GM21737 (cell line): Measurements from ENCODE around the gene ACAN.

ENCODE experiments used
- ATAC-seq: cut with Tn5 transposase; IDR thresholded peaks from one replicate; pipeline ENCODE4 v1.9.1; 2021; ENCODE audit warnings: mild to moderate bottlenecking, moderate library complexity; ENCODE audit not compliant: unreplicated experiment

ACAN gene

GRCh38 chr15:88800738-88801137, 2.5 kb upstream of the ACAN start:
- no peak for ATAC-seq

DNA sequence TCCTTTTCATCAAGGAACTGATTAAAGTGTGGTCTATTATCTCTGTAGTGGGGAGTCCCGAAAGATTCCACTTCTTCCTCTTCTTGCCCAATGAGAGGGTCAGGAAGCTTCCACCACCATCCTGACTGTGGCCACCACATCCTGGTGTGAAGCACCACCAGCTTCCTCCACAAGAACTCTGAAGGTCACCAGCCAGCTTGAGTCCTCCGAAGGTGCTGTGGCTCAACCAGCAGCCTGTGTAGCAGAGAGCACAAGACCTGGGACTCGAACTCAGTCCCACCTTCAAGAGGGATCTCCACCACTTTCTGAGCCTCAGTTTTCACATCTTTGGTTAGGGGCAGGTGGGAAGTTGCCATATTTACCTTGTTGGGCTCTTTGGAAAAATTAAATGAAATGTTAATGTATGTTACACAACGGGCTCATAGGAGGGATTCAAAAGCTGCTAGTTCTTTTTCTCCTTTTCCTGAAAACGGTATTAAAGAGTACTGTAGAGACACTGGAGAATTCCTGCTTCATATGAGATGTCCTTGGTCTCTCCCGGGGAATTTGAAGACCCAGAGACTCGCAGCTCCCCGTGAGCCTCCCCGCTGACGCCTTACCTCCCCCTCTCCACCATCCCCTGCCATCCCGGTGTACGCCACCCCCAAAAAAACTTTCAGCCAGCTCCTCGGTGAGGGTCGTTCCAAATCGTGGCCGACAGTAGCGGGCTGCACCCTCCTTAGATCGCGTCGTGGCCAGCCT, 816 bp upstream of the ACAN start:
- ATAC-seq, result no peak

DNA sequence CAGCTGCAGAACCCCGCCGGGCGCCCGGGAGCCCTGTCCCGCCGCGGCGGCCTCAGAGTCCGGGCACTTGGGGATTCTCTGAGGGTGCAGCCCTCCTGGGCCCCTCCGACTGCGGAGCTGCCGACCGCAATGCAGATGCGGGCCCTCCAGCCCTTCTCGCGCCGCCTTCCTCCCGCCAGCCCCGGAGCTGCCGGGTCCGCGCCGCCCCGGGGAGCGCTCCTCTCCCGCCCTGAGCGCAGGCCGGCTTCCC, 320 bp upstream of the ACAN start:
- ATAC-seq, result no peak

- no peak for ATAC-seq
Observed at GRCh38 chr15:88803920-88804247, 648 bp downstream of the ACAN start.

GRCh38 chr15:88804257-88804656, 1.0 kb downstream of the ACAN start:
- ATAC-seq, result no peak

- no peak for ATAC-seq
Observed at GRCh38 chr15:88805031-88805780, 2.0 kb downstream of the ACAN start.

- no peak for ATAC-seq
Observed at GRCh38 chr15:88810446-88810845, 7.2 kb downstream of the ACAN start.

- ATAC-seq, result no peak
Observed at GRCh38 chr15:88812133-88812532, 8.9 kb downstream of the ACAN start.

GRCh38 chr15:88813960-88814359, 10.7 kb downstream of the ACAN start:
- ATAC-seq, result no peak

DNA sequence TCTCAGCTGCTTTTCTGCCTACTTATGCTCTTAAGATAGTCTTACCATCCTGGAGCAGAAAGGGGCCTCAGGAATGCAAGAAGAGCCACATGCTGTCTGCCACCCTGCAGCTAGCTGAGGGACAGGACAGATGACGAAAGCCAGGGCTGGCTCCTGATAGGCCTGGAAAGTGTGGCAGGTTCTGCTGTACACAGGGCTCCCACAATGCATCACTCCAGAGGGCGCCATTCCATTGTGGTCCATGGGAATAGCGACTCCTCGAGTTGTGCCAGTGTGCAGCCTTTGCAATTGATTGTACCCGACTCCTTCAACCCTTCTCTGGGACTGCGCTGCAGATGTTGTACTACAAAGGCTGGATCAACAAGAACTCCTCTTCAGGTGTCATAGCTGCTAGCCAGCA, 11.2 kb downstream of the ACAN start:
- no peak for ATAC-seq

- ATAC-seq, result no peak
Observed at GRCh38 chr15:88818920-88819319, 15.7 kb downstream of the ACAN start.

GRCh38 chr15:88821993-88822392, 18.8 kb downstream of the ACAN start:
- no peak for ATAC-seq

- ATAC-seq, result no peak
Observed at GRCh38 chr15:88828791-88829190, 25.6 kb downstream of the ACAN start.

DNA sequence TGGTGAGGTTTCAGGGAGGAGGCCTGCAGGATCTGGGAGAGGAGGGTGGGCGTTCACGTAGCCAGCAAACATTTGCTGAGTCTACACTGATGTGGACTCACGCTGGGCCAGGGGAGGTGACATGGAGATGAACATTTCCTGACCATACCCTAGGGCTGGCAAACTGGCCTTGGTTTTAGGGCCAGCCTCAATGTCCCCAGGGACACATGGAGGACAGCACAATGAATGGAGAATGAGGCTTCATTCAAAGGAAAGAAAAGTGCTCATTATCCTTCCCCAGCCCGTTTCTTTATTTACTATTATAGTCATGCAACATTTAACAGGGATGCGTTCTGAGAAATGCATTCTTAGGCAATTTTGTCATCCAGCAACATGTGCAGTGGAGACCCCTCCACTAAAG, 26.8 kb downstream of the ACAN start:
- no peak for ATAC-seq

- ATAC-seq, result no peak
Observed at GRCh38 chr15:88832820-88833730, 29.8 kb downstream of the ACAN start.

- ATAC-seq, result no peak
Observed at GRCh38 chr15:88833731-88834100, 30.5 kb downstream of the ACAN start.

DNA sequence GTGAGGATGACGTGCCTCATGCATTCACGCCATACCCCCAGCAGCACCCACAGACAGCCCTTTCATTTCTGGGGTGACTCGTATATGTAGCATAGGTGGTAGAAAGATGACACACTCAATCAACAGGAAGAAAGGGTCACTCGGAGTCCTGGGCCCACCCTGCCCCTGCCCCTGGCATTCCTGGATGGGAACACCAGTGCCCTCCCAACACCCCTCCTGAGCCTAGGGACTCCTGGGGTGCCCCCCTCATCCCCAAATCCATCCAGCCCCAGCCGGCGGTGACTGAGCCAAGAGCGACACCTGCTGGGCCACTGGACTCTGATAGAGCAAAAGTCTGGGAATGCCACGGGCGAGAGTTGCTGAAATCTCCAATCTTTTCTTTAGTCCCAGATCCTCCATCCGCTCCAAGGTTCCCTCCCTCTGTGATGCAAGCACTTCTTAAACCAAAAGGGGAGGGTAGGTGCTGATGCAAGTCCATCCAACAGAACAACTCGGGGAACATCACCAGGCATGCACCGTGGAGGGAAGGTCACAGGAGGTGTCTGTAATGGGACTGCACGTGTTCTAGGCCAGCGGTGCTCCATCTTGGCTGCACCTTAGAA, 31.1 kb downstream of the ACAN start:
- ATAC-seq, result no peak

GRCh38 chr15:88835119-88835518, 31.9 kb downstream of the ACAN start:
- no peak for ATAC-seq

DNA sequence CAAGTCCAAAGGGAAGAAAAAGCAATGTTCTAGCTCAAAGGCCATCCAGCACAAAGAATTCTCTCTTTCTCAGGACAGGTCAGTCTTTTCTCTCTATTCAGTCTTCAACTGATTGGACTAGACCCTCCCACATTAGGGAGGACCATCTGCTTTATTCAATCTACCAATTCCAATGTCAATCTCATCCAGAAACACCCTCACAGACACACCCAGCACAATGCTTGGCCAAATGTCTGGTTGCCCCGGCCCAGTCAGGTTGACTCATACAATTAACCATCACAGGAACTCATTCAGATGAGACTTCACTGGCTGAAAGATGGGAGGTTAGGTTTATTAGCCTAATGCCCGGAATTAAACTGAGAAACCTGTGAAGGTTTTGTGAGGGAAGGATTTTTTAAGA, 32.4 kb downstream of the ACAN start:
- ATAC-seq, result no peak

- ATAC-seq, result no peak
Observed at GRCh38 chr15:88838667-88839066, 35.4 kb downstream of the ACAN start.

- ATAC-seq, result no peak
Observed at GRCh38 chr15:88839146-88839545, 35.9 kb downstream of the ACAN start.

DNA sequence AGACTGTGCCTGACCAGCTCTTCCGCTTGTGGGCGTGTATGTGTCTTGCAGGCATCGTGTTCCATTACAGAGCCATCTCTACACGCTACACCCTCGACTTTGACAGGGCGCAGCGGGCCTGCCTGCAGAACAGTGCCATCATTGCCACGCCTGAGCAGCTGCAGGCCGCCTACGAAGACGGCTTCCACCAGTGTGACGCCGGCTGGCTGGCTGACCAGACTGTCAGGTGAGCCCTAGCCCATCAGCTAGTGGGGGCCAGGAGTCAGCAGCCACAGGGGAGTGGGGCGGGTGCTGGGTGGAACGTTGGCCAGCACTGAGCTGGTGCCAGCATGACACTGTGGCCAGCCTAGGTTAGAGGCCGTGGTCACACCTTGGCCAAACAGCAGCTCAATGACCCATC, 36.7 kb downstream of the ACAN start:
- no peak for ATAC-seq
